Neural progenitor cell (in vitro differentiated cells): Measurements from ENCODE around the gene CPT1B.

Source experiments
- EZH2 ChIP-seq: fragments of 200-600 bp; sonication (generic); IDR thresholded peaks from 2 replicates; pipeline ENCODE4 v1.6.1; 2017; ENCODE audit warnings: antibody characterized with exemption, mild to moderate bottlenecking, moderate library complexity
- EZH2phosphoT487 ChIP-seq: fragments of 200-600 bp; sonication (generic); IDR thresholded peaks from 2 replicates; pipeline ENCODE4 v1.6.1; 2017; ENCODE audit warnings: antibody characterized with exemption
- TF ChIP-seq, protein P1 (sequence below): fragments of 200-600 bp; sonication (generic); IDR thresholded peaks from 2 replicates; pipeline ENCODE4 v1.5.1; 2017; ENCODE audit warnings: antibody characterized with exemption, mild to moderate bottlenecking

DNA sequence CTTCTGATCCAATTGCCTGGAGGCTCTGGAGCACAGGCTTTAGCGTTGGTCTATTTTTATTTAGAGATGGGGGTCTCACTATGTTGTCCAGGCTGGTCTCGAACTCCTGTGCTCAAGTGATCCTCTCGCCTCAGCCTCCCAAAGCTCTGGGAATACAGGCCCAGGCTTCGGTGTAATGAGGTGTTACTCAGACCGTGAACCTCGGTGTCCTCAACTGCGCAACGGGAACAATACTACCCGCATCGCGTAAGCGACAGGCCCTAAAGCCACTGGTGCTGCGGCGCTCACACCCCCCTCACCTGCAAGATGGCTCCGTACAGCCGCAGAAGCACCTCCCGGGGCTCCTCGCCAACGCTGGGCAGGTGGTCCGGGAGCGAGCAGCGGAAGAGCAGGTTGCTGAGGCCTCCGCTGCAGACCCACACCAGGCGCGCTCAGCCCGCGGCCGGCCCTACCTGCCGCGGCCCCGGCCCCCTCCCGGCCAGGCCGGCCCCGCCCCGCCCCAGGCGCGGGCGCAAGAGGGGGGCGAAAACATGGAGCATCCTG is 3.8 kb upstream of the CPT1B start:
- TF ChIP-seq EZH2phosphoT487: no peak
- TF ChIP-seq EZH2: peak; percentile 25
- TF ChIP-seq, protein P1, sequence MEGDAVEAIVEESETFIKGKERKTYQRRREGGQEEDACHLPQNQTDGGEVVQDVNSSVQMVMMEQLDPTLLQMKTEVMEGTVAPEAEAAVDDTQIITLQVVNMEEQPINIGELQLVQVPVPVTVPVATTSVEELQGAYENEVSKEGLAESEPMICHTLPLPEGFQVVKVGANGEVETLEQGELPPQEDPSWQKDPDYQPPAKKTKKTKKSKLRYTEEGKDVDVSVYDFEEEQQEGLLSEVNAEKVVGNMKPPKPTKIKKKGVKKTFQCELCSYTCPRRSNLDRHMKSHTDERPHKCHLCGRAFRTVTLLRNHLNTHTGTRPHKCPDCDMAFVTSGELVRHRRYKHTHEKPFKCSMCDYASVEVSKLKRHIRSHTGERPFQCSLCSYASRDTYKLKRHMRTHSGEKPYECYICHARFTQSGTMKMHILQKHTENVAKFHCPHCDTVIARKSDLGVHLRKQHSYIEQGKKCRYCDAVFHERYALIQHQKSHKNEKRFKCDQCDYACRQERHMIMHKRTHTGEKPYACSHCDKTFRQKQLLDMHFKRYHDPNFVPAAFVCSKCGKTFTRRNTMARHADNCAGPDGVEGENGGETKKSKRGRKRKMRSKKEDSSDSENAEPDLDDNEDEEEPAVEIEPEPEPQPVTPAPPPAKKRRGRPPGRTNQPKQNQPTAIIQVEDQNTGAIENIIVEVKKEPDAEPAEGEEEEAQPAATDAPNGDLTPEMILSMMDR: no peak
